CD4-positive, alpha-beta T cell (primary cell): ENCODE data around the gene TUBB2B. TPM values are rescaled to one million over a fixed set of nuclear protein-coding genes. Genes with fewer than 3 reads are reported as not detected.

Experiments used
- ATAC-seq: fragments of 200-7000 bp; cut with Tn5 transposase; one replicate; pipeline ENCODE4 v1.10.0; 2022; ENCODE audit warnings: mild to moderate bottlenecking; ENCODE audit not compliant: poor library complexity
- CTCF ChIA-PET: fragments of 350-600 bp; sonication (Branson Sonifier 250); formaldehyde crosslinking; loops from one replicate; lab custom pipeline; 2021; ENCODE audit warnings: antibody characterized with exemption, inconsistent platforms; lab: Charles Lee
- POLR2A ChIA-PET: fragments of 350-600 bp; sonication (Branson Sonifier 250); formaldehyde crosslinking; loops from one replicate; lab custom pipeline; 2021; ENCODE audit warnings: antibody characterized with exemption, inconsistent platforms; lab: Charles Lee
- DNase-seq, 14 experiments: peaks; one replicate each; pipeline ENCODE4 v3.0.0-alpha.2; 2013 to 2020; ENCODE audit warnings: mixed read lengths in 2 of 14
- H3K27ac ChIP-seq, 2 donors: one replicate each; pipeline versions ENCODE4 v1.5.1 to v1.7.0; 2013; ENCODE audit warnings: low read length in 2 of 2, low read depth in 1 of 2, mild to moderate bottlenecking in 1 of 2
- H3K27me3 ChIP-seq, 2 experiments: 1 replicate in 1 of 2; 2 replicates in 1 of 2; pipeline versions ENCODE4 v1.6.1 to v1.7.0; 2013; ENCODE audit warnings: low read length in 2 of 2, control low read depth in 1 of 2, mild to moderate bottlenecking in 1 of 2, moderate library complexity in 1 of 2; ENCODE audit not compliant: insufficient read depth in 2 of 2, control insufficient read depth in 1 of 2
- H3K36me3 ChIP-seq: one replicate; pipeline ENCODE4 v1.6.1; 2013; ENCODE audit warnings: low read length, control low read depth; ENCODE audit not compliant: insufficient read depth
- H3K4me1 ChIP-seq: one replicate; pipeline ENCODE4 v1.6.1; 2013; ENCODE audit warnings: low read length, control low read depth; ENCODE audit not compliant: insufficient read depth
- H3K4me3 ChIP-seq: one replicate; pipeline ENCODE4 v1.5.1; 2013; ENCODE audit warnings: mild to moderate bottlenecking, low read length, moderate library complexity
- H3K9me3 ChIP-seq, 2 experiments: 1 replicate in 1 of 2; 2 replicates in 1 of 2; pipeline versions ENCODE4 v1.6.1 to v1.7.0; 2013; ENCODE audit warnings: low read length in 2 of 2, mild to moderate bottlenecking in 2 of 2, control low read depth in 1 of 2, moderate library complexity in 1 of 2; ENCODE audit not compliant: control insufficient read depth in 1 of 2, insufficient read depth in 1 of 2
- H3K27ac Mint-ChIP-seq: one replicate; pipeline ENCODE4 v1.8.0; 2020; ENCODE audit warnings: mixed read lengths
- H3K27me3 Mint-ChIP-seq: one replicate; pipeline ENCODE4 v1.8.0; 2021; ENCODE audit warnings: mixed read lengths
- H3K36me3 Mint-ChIP-seq: one replicate; pipeline ENCODE4 v1.8.0; 2021; ENCODE audit warnings: low read depth, mixed read lengths
- H3K4me1 Mint-ChIP-seq: one replicate; pipeline ENCODE4 v1.8.0; 2021; ENCODE audit warnings: low read depth, mixed read lengths
- H3K4me3 Mint-ChIP-seq: one replicate; pipeline ENCODE4 v1.8.0; 2020; ENCODE audit warnings: mild to moderate bottlenecking, mixed read lengths
- H3K9me3 Mint-ChIP-seq: one replicate; pipeline ENCODE4 v1.8.0; 2020; ENCODE audit warnings: mixed read lengths
- CTCF ChIP-seq: fragments of 200-600 bp; IDR thresholded peaks from one replicate; pipeline ENCODE4 v1.8.0; 2022; ENCODE audit warnings: antibody characterized with exemption, mild to moderate bottlenecking
- intact Hi-C, 2 experiments: fragments of 100-400 bp; cut with DNase I in 1 of 2; cut with micrococcal nuclease in 1 of 2; formaldehyde crosslinking; loops; one replicate each; pipeline versions ENCODE4 v1.15.1 to v1.9.0; 2023 to 2025; cut with DNase I, micrococcal nuclease
- total RNA-seq, 174 experiments: library from RNA in 2 of 174; stranded (reverse) in 2 of 174; gene quantifications; one replicate each; pipeline ENCODE4 v1.2.3 and lab custom pipeline; 2021 to 2026

TUBB2B gene
- total RNA-seq, 2 experiments from 2014 or later: not detected

- ATAC-seq (no peak), DNase-seq (no peak)
- ChIA-PET POLR2A (no interaction called here), CTCF (no interaction called here)
- peaks cover 55% of the 10 kb centered on the region for H3K4me1 Mint-ChIP-seq
- no peak overlapping the region for H3K27ac ChIP-seq
- no peaks in the 10 kb centered on the region for H3K9me3 ChIP-seq
- no peak for TF ChIP-seq CTCF
- peaks cover 74% of the 10 kb centered on the region for H3K36me3 ChIP-seq
- no peaks in the 10 kb centered on the region for H3K27me3 Mint-ChIP-seq
- H3K27me3 ChIP-seq: no peaks in the 10 kb centered on the region
- no peak overlapping the region for H3K4me3 Mint-ChIP-seq
- H3K4me1 ChIP-seq: peaks cover 26% of the 10 kb centered on the region
- H3K36me3 Mint-ChIP-seq: peaks cover 72% of the 10 kb centered on the region
- intact Hi-C loops: loop anchor here in 1 of 2 experiments (10.0 kb wide), 1 partner anchor 868 kb away; the partner anchor contains the start of gene ECI2
- no peak overlapping the region for H3K27ac Mint-ChIP-seq
- H3K4me3 ChIP-seq: no peak overlapping the region
- H3K9me3 Mint-ChIP-seq: no peaks in the 10 kb centered on the region
These were observed 39.7 kb upstream of the TUBB2B start for GRCh38 chr6:3267162-3267561.

GRCh38 chr6:3266170-3266569, 38.7 kb upstream of the TUBB2B start:
- POLR2A ChIA-PET: no interaction called here
- H3K36me3 Mint-ChIP-seq: peaks cover 65% of the 10 kb centered on the region
- no peaks in the 10 kb centered on the region for H3K9me3 ChIP-seq
- DNase-seq (no peak), ATAC-seq (no peak)
- CTCF ChIA-PET: no interaction called here
- H3K4me1 ChIP-seq: peaks cover 36% of the 10 kb centered on the region
- intact Hi-C loops: loop anchor here in 1 of 2 experiments (10.0 kb wide), 1 partner anchor 869 kb away; the partner anchor contains the start of gene ECI2
- H3K27me3 ChIP-seq: no peaks in the 10 kb centered on the region
- H3K4me1 Mint-ChIP-seq: peaks cover 65% of the 10 kb centered on the region
- H3K4me3 ChIP-seq: no peak overlapping the region
- H3K9me3 Mint-ChIP-seq: no peaks in the 10 kb centered on the region
- no peaks in the 10 kb centered on the region for H3K27me3 Mint-ChIP-seq
- no peak overlapping the region for H3K4me3 Mint-ChIP-seq
- peaks cover 65% of the 10 kb centered on the region for H3K36me3 ChIP-seq
- H3K27ac ChIP-seq: no peak overlapping the region
- H3K27ac Mint-ChIP-seq: no peak overlapping the region
- TF ChIP-seq CTCF: no peak

GRCh38 chr6:3265671-3266070, 38.2 kb upstream of the TUBB2B start:
- peaks cover 64% of the 10 kb centered on the region for H3K36me3 Mint-ChIP-seq
- no peak overlapping the region for H3K4me3 ChIP-seq
- DNase-seq: no peak
- peaks cover 60% of the 10 kb centered on the region for H3K36me3 ChIP-seq
- H3K27ac Mint-ChIP-seq: no peak overlapping the region
- H3K27me3 ChIP-seq: no peaks in the 10 kb centered on the region
- peaks cover 41% of the 10 kb centered on the region for H3K4me1 ChIP-seq
- H3K27ac ChIP-seq: no peak overlapping the region
- no peak for TF ChIP-seq CTCF
- H3K4me1 Mint-ChIP-seq: peaks cover 70% of the 10 kb centered on the region
- H3K27me3 Mint-ChIP-seq: no peaks in the 10 kb centered on the region
- POLR2A ChIA-PET: no interaction called here
- no peaks in the 10 kb centered on the region for H3K9me3 ChIP-seq
- CTCF ChIA-PET: interaction anchor here (1.3 kb wide), 1 partner anchor 14 kb away, joined by 3 read pairs; no protein-coding TSS in a partner anchor
- H3K9me3 Mint-ChIP-seq: no peaks in the 10 kb centered on the region
- intact Hi-C loops: loop anchor here in 1 of 2 experiments (10.0 kb wide), 1 partner anchor 869 kb away; the partner anchor contains the start of gene ECI2
- no peak overlapping the region for H3K4me3 Mint-ChIP-seq
- no peak for ATAC-seq
